Thymus (tissue), 11 donors: Measurements from ENCODE around the gene TRIM2. TPM values are rescaled to one million over a fixed set of nuclear protein-coding genes. Genes with fewer than 3 reads are reported as not detected.

Experiments used
- DNase-seq, 9 donors: peaks; one replicate each; pipeline ENCODE4 v3.0.0-alpha.2; 2013; ENCODE audit warnings: low spot score in 9 of 9, low read depth in 6 of 9, missing footprints in 1 of 9
- H3K27ac ChIP-seq, 2 donors: one replicate each; pipeline ENCODE4 v1.5.1; 2013; ENCODE audit warnings: control low read depth in 1 of 2, low read depth in 1 of 2, low read length in 1 of 2, mild to moderate bottlenecking in 1 of 2, moderate library complexity in 1 of 2
- H3K27me3 ChIP-seq, 2 donors: one replicate each; pipeline ENCODE4 v1.5.1; 2013; ENCODE audit warnings: low read length in 1 of 2; ENCODE audit not compliant: control insufficient read depth in 2 of 2, insufficient read depth in 1 of 2
- H3K36me3 ChIP-seq, 2 donors: one replicate each; pipeline ENCODE4 v1.5.1; 2013; ENCODE audit warnings: low read length in 1 of 2, mild to moderate bottlenecking in 1 of 2, moderate library complexity in 1 of 2; ENCODE audit not compliant: control insufficient read depth in 2 of 2, insufficient read depth in 2 of 2
- H3K4me1 ChIP-seq, 2 donors: one replicate each; pipeline ENCODE4 v1.5.1; 2013; ENCODE audit warnings: low read length in 2 of 2; ENCODE audit not compliant: control insufficient read depth in 2 of 2, insufficient read depth in 2 of 2
- H3K4me3 ChIP-seq, 2 donors: one replicate each; pipeline ENCODE4 v1.5.1; 2013; ENCODE audit warnings: low read length in 2 of 2, control low read depth in 1 of 2, mild to moderate bottlenecking in 1 of 2
- H3K9me3 ChIP-seq, 2 donors: one replicate each; pipeline ENCODE4 v1.5.1; 2013; ENCODE audit warnings: low read length in 1 of 2, mild to moderate bottlenecking in 1 of 2; ENCODE audit not compliant: control insufficient read depth in 2 of 2, insufficient read depth in 1 of 2
- WGBS: extraction: QIAGEN DNeasy Blood & Tissue Kit; methylation state at CpG from one replicate; pipeline ENCODE4 v1.1.7; 2013; 5-methylcytosine and 5-hydroxymethylcytosine counted together
- polyA plus RNA-seq: library from polyadenylated mRNA; stranded (reverse); fragments of 200-250 nt; gene quantifications from one replicate; pipeline ENCODE4 v1.2.3, GENCODE V29; 2013
- total RNA-seq: library from RNA; stranded (reverse); fragments of 120-200 nt; gene quantifications from one replicate; pipeline ENCODE4 v1.2.4, GENCODE V29; 2013
- donor health status: healthy.

The TRIM2 gene
- total and polyA plus RNA-seq, 2 donors = 5.0 to 5.3 TPM

DNA sequence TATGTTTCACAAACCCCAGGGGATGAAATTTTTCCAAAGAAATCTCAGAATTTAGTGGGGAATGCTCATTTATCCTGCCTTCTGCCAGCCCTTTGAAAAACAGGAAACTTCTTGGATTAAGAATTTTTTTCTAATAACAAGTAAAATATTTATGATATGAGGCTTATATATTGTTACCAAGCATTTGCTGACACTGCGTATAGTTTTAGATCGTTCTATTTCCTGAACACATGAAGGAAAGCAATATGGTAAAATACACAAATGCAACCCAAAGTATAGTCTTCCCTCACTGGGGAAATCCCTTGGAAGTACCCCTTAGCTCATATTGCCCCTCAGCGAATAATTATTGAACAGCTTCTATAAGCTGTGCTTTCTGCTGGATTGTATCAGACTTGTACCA is 85.9 kb downstream of the TRIM2 start:
- no peak overlapping the region for H3K27ac ChIP-seq
- peaks cover 0 to 5% of the 10 kb centered on the region in 2 donors for H3K9me3 ChIP-seq
- WGBS = 96% methylated on average over 3 of the region's 3 CpGs

DNA sequence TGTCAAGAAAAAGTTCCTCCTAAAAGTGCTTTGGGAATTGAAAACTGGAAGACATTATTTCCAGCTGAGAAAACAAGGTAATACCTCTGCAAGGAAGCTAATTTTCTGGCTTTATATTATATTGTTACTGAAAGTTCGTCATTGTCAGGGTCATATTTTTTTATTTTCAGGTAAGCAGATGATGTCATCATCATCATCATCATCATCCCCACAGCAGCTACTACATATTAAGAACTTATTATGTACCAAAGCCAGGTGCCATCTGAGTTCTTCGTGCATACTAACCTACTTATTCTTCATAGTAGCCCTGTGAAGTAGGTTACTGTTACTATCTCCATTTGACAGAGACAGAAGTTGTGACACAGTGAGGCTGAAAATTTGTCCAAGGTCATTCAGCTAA is 87.3 kb downstream of the TRIM2 start:
- over 99% methylated on average over 2 of the region's 2 CpGs for WGBS
- Histone ChIP-seq H3K27ac (no peak overlapping the region), H3K4me3 (no peak overlapping the region), H3K9me3 (peaks cover 0 to 8% of the 10 kb centered on the region in 2 donors), H3K36me3 (peaks cover 0 to 8% of the 10 kb centered on the region in 2 donors), H3K4me1 (no peaks in the 10 kb centered on the region), H3K27me3 (no peaks in the 10 kb centered on the region)
- DNase-seq = no peak

More for the DNA sequence above, 85.9 kb downstream of the TRIM2 start:
- no peak overlapping the region for H3K4me3 ChIP-seq
- H3K36me3 ChIP-seq = peaks cover 0 to 1% of the 10 kb centered on the region in 2 donors
- DNase-seq = no peak
- no peaks in the 10 kb centered on the region for H3K4me1 ChIP-seq
- H3K27me3 ChIP-seq = no peaks in the 10 kb centered on the region

DNA sequence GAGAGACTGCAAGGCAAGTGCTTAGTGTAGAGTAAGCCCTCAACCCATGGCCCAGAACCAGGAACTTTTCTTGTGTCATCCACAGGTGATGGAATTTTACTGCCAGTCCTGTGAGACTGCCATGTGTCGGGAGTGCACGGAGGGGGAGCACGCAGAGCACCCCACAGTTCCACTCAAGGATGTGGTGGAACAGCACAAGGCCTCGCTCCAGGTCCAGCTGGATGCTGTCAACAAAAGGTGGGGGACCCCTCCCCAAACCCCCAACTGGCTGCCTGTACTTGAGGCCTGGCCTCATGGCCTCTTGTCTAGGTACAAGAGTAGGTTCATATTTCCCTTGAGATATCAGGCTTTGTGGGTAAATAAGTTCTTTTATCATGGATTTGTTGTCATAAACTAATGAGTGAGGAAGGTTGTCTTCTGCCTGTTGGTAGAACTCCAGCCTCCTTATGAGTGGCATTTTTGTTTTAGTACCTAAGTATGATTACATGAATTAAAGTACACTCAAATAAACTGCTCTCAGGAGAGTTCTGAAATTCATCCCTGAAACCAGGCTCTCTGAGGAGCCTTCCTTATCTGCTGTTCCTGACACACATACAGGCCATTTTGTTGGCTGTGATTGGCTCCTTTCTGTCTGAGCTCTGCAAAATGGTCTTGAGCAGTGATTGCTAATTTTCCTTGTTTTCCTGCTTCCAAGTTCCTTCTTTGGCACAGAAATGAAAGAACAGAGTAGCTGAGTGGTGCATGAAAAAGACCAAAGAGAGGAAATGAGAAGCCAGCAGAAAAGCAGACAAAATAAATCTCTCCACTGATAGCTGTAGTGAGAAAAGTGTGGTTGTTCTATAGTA is 88.9 kb downstream of the TRIM2 start:
- WGBS = over 99% methylated on average over 4 of the region's 4 CpGs
- H3K27me3 ChIP-seq = no peaks in the 10 kb centered on the region
- H3K4me1 ChIP-seq = no peaks in the 10 kb centered on the region
- peaks cover 0 to 8% of the 10 kb centered on the region in 2 donors for H3K36me3 ChIP-seq
- H3K27ac ChIP-seq = no peak overlapping the region
- DNase-seq = no peak
- H3K4me3 ChIP-seq = no peak overlapping the region
- H3K9me3 ChIP-seq = peaks cover 0 to 6% of the 10 kb centered on the region in 2 donors

DNA sequence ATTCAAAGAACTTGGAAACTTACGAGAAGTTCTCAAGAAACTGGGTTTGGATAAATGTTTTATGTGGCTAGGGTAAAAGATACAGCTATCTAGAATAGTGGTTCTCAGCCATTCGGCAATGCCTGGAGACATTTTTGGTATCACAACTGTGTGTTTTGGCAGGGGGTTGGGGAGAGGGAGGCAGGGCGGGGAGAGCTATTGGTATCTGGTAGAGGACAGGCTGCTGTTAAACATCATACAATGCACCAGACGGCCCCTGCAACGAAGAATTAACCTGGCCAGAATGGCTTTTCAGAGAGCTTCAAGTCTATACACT is 89.5 kb downstream of the TRIM2 start:
- peaks cover 0 to 5% of the 10 kb centered on the region in 2 donors for H3K9me3 ChIP-seq
- DNase-seq = no peak
- H3K4me3 ChIP-seq = no peak overlapping the region
- no peaks in the 10 kb centered on the region for H3K27me3 ChIP-seq
- no peaks in the 10 kb centered on the region for H3K4me1 ChIP-seq
- H3K36me3 ChIP-seq = peaks cover 0 to 8% of the 10 kb centered on the region in 2 donors
- WGBS = 91% methylated on average over 5 of the region's 5 CpGs
- no peak overlapping the region for H3K27ac ChIP-seq

DNA sequence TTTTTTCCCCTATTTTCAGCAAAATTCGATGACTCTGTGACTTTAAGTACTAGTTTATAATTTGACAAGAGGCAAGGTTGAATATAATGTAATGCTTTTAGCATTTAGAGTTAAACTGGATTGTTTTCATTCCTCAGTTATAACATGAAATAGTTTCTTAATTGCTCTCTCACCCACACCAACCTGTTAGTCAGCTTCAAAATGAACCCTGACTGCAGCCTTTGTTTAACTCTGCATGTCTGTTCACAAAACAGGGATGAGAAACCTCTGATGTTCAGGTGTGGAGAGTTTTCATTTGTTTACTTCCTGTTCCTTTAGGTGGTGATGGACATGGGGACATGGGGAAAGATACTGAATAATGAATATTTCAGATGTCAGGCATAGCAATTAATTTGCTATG is 90.4 kb downstream of the TRIM2 start:
- DNase-seq = no peak
- Histone ChIP-seq H3K27me3 (no peaks in the 10 kb centered on the region), H3K36me3 (peaks cover 0 to 8% of the 10 kb centered on the region in 2 donors), H3K9me3 (peaks cover 0 to 6% of the 10 kb centered on the region in 2 donors), H3K4me1 (no peaks in the 10 kb centered on the region), H3K4me3 (no peak overlapping the region), H3K27ac (no peak overlapping the region)
- WGBS = 97% methylated on average over 1 of the region's 1 CpG

DNA sequence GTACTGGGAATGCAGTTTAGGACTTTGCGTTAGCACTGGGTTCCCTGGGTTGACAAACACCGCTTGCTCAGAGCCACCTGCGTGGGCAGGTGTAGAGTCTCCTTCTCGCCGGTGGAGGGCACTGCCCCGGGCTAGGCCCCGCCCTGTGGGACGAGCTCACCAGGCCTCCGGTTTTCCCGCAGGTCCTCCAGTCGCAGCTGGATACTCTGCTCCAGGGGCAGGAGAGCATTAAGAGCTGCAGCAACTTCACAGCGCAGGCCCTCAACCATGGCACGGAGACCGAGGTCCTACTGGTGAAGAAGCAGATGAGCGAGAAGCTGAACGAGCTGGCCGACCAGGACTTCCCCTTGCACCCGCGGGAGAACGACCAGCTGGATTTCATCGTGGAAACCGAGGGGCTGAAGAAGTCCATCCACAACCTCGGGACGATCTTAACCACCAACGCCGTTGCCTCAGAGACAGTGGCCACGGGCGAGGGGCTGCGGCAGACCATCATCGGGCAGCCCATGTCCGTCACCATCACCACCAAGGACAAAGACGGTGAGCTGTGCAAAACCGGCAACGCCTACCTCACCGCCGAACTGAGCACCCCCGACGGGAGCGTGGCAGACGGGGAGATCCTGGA is 91.0 kb downstream of the TRIM2 start:
- Histone ChIP-seq H3K27ac (no peak overlapping the region), H3K4me1 (no peaks in the 10 kb centered on the region), H3K4me3 (no peak overlapping the region), H3K9me3 (peaks cover 0 to 11% of the 10 kb centered on the region in 2 donors), H3K27me3 (no peaks in the 10 kb centered on the region), H3K36me3 (peaks cover 0 to 8% of the 10 kb centered on the region in 2 donors)
- 97% methylated on average over 40 of the region's 40 CpGs for WGBS
- DNase-seq = no peak

DNA sequence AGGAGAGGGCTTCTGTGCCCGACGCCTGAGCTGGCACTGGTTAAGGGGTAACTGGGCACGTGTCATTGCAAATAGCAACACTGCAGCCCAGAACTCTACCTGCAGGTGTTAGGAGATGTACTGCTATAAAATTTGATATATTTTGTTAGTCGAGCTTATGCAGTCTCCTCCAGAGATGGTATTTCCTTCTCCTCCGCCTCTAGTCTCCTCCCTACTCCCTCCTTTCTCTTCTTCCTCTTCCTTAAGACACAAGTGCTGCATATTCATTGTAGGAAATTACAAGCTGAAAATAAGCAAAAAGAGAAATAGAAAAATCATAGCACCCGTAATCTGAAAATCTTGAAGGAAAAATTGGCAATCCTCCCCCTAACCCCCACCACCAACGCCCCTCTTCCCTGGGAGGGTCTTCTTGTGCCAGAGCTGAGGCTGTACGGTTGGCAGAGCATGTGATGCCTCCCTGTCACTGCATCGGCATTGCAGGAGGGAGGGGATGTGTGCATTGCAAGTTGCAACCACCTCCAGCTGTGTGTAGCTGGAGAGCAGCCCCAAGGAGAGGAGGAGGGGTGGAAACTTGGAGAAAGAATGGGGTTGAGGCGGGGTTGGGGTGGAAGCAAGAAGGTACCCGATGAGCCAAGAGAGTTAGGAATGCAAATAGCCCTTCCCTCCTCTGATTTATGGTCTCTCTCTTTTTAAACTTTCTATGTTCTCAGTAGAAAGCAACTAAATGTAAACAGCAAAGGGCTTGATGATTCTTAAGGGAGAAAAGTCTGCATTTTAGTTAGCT is 92.0 kb downstream of the TRIM2 start:
- peaks cover 0 to 8% of the 10 kb centered on the region in 2 donors for H3K36me3 ChIP-seq
- H3K9me3 ChIP-seq = peaks cover 0 to 14% of the 10 kb centered on the region in 2 donors
- DNase-seq = no peak
- no peak overlapping the region for H3K4me3 ChIP-seq
- no peak overlapping the region for H3K27ac ChIP-seq
- H3K4me1 ChIP-seq = no peaks in the 10 kb centered on the region
- H3K27me3 ChIP-seq = no peaks in the 10 kb centered on the region
- 87% methylated on average over 11 of the region's 11 CpGs for WGBS

DNA sequence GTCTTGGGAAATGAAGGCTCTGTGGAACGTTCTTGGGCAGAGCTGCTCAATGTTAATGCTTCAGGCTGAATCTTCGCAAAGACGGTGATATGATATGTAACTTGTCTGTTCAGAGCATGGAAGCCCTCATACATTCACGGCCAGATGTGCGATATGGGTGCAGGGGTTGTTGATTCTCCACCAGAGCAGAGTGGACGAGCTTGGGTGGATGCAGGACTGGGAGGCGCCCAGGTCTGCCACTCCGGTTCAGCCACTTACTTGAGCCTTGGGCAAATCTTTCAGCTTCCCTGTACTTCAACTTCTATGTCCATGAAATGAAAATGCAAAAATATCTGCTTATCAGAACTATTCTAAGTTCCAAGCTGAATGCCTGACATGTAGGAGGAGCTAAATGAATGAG is 92.9 kb downstream of the TRIM2 start:
- H3K4me1 ChIP-seq = no peaks in the 10 kb centered on the region
- no peak overlapping the region for H3K27ac ChIP-seq
- H3K9me3 ChIP-seq = peaks cover 0 to 14% of the 10 kb centered on the region in 2 donors
- no peak for DNase-seq
- no peak overlapping the region for H3K4me3 ChIP-seq
- peaks cover 0 to 8% of the 10 kb centered on the region in 2 donors for H3K36me3 ChIP-seq
- 96% methylated on average over 8 of the region's 8 CpGs for WGBS
- no peaks in the 10 kb centered on the region for H3K27me3 ChIP-seq

DNA sequence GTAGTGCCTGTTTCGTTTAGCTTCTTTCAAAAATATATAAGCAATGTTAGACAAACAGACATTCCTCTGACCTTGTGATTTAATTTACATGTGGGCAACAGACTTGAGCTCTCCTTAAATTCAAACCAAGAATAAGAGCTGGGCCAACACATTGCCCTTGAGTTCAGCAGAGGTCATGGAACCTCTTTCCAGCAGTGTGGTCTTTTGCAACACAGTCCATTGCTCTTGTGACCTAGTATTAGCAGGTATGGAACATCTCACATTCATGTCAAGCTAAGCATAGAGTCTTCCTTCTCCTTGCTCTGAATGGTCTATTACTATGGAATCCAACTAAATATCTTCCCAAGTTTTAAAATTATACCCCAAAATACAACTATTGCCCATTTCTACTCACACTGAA is 106.5 kb downstream of the TRIM2 start:
- Histone ChIP-seq H3K27me3 (no peaks in the 10 kb centered on the region), H3K4me1 (no peaks in the 10 kb centered on the region), H3K36me3 (no peaks in the 10 kb centered on the region), H3K4me3 (no peak overlapping the region), H3K27ac (no peak overlapping the region), H3K9me3 (no peaks in the 10 kb centered on the region)
- DNase-seq = no peak
- WGBS = 99% methylated on average over 1 of the region's 1 CpG
